ENCODE results near the gene NHLRC1. TPM values are rescaled to one million over a fixed set of nuclear protein-coding genes. Genes with fewer than 3 reads are reported as not detected.
"Not testable (repeated sequence)": the region's sequence is repeated elsewhere in the genome, so short reads cannot be mapped to it uniquely, and the experiment has no call there.

NHLRC1 gene
- total and polyA plus RNA-seq, 2 donors, result 2.4 TPM

GRCh38 chr6:18151801-18152200 lies 29.3 kb upstream of the NHLRC1 start:
- H3K4me3 ChIP-seq (ENCODE audit: low read depth, low read length), result no peak overlapping the region
- 82% methylated on average over 3 of the region's 3 CpGs for WGBS
- no peaks in the 10 kb centered on the region for H3K36me3 ChIP-seq (ENCODE audit: insufficient read depth)
- no peaks in the 10 kb centered on the region for H3K4me1 ChIP-seq (ENCODE audit: insufficient read depth)
- H3K27ac ChIP-seq (ENCODE audit: low read depth), result no peak overlapping the region
- DNase-seq (ENCODE audit: extremely low spot score), result no peak

GRCh38 chr6:18151391-18151790 lies 28.9 kb upstream of the NHLRC1 start:
- H3K4me1 ChIP-seq (ENCODE audit: insufficient read depth); DNase-seq (ENCODE audit: extremely low spot score); H3K36me3 ChIP-seq (ENCODE audit: insufficient read depth); H3K4me3 ChIP-seq (ENCODE audit: low read depth, low read length); H3K27ac ChIP-seq (ENCODE audit: low read depth): not testable (repeated sequence)
- WGBS, result 96% methylated on average over 3 of the region's 3 CpGs

GRCh38 chr6:18148304-18149025 lies 26.0 kb upstream of the NHLRC1 start:
- H3K36me3 ChIP-seq (ENCODE audit: insufficient read depth), result no peaks in the 10 kb centered on the region
- H3K27ac ChIP-seq (ENCODE audit: low read depth), result no peak overlapping the region
- 91% methylated on average over 5 of the region's 5 CpGs for WGBS
- DNase-seq (ENCODE audit: extremely low spot score), result no peak
- H3K4me1 ChIP-seq (ENCODE audit: insufficient read depth), result no peaks in the 10 kb centered on the region
- no peak overlapping the region for H3K4me3 ChIP-seq (ENCODE audit: low read depth, low read length)

GRCh38 chr6:18147616-18148015 lies 25.1 kb upstream of the NHLRC1 start:
- Histone ChIP-seq H3K27ac (ENCODE audit: low read depth) (no peak overlapping the region), H3K4me3 (ENCODE audit: low read depth, low read length) (no peak overlapping the region), H3K36me3 (ENCODE audit: insufficient read depth) (no peaks in the 10 kb centered on the region), H3K4me1 (ENCODE audit: insufficient read depth) (no peaks in the 10 kb centered on the region)
- over 99% methylated on average over 2 of the region's 2 CpGs for WGBS
- no peak for DNase-seq (ENCODE audit: extremely low spot score)

GRCh38 chr6:18147160-18147559 lies 24.7 kb upstream of the NHLRC1 start:
- Histone ChIP-seq H3K4me1 (ENCODE audit: insufficient read depth) (no peaks in the 10 kb centered on the region), H3K4me3 (ENCODE audit: low read depth, low read length) (no peak overlapping the region), H3K27ac (ENCODE audit: low read depth) (no peak overlapping the region), H3K36me3 (ENCODE audit: insufficient read depth) (no peaks in the 10 kb centered on the region)
- 72% methylated on average over 2 of the region's 2 CpGs for WGBS
- no peak for DNase-seq (ENCODE audit: extremely low spot score)

- WGBS, result 80% methylated on average over 3 of the region's 3 CpGs
- no peaks in the 10 kb centered on the region for H3K36me3 ChIP-seq (ENCODE audit: insufficient read depth)
- no peak for DNase-seq (ENCODE audit: extremely low spot score)
- H3K4me1 ChIP-seq (ENCODE audit: insufficient read depth), result no peaks in the 10 kb centered on the region
- no peak overlapping the region for H3K27ac ChIP-seq (ENCODE audit: low read depth)
- no peak overlapping the region for H3K4me3 ChIP-seq (ENCODE audit: low read depth, low read length)
These were observed 20.0 kb upstream of the NHLRC1 start for GRCh38 chr6:18142591-18142861.

GRCh38 chr6:18141805-18142590 lies 19.5 kb upstream of the NHLRC1 start:
- H3K4me1 ChIP-seq (ENCODE audit: insufficient read depth), result no peaks in the 10 kb centered on the region
- WGBS, result 87% methylated on average over 13 of the region's 13 CpGs
- no peak overlapping the region for H3K27ac ChIP-seq (ENCODE audit: low read depth)
- no peak for DNase-seq (ENCODE audit: extremely low spot score)
- no peak overlapping the region for H3K4me3 ChIP-seq (ENCODE audit: low read depth, low read length)
- no peaks in the 10 kb centered on the region for H3K36me3 ChIP-seq (ENCODE audit: insufficient read depth)

- DNase-seq (ENCODE audit: extremely low spot score), result no peak
- H3K4me3 ChIP-seq (ENCODE audit: low read depth, low read length), result no peak overlapping the region
- no peak overlapping the region for H3K27ac ChIP-seq (ENCODE audit: low read depth)
- no peaks in the 10 kb centered on the region for H3K4me1 ChIP-seq (ENCODE audit: insufficient read depth)
- WGBS, result 92% methylated on average over 6 of the region's 6 CpGs
- no peaks in the 10 kb centered on the region for H3K36me3 ChIP-seq (ENCODE audit: insufficient read depth)
These were observed 17.6 kb upstream of the NHLRC1 start for GRCh38 chr6:18139935-18140621.

GRCh38 chr6:18138906-18139305 lies 16.4 kb upstream of the NHLRC1 start:
- no peaks in the 10 kb centered on the region for H3K4me1 ChIP-seq (ENCODE audit: insufficient read depth)
- no peak for DNase-seq (ENCODE audit: extremely low spot score)
- H3K4me3 ChIP-seq (ENCODE audit: low read depth, low read length), result no peak overlapping the region
- 89% methylated on average over 5 of the region's 5 CpGs for WGBS
- H3K36me3 ChIP-seq (ENCODE audit: insufficient read depth), result no peaks in the 10 kb centered on the region
- H3K27ac ChIP-seq (ENCODE audit: low read depth), result no peak overlapping the region

- H3K4me3 ChIP-seq (ENCODE audit: low read depth, low read length), result no peak overlapping the region
- H3K27ac ChIP-seq (ENCODE audit: low read depth), result no peak overlapping the region
- WGBS, result 93% methylated on average over 10 of the region's 10 CpGs
- no peaks in the 10 kb centered on the region for H3K4me1 ChIP-seq (ENCODE audit: insufficient read depth)
- no peak for DNase-seq (ENCODE audit: extremely low spot score)
- no peaks in the 10 kb centered on the region for H3K36me3 ChIP-seq (ENCODE audit: insufficient read depth)
These were observed 13.8 kb upstream of the NHLRC1 start for GRCh38 chr6:18136260-18136659.

- no peak for DNase-seq (ENCODE audit: extremely low spot score)
- H3K36me3 ChIP-seq (ENCODE audit: insufficient read depth), result no peaks in the 10 kb centered on the region
- 92% methylated on average over 2 of the region's 2 CpGs for WGBS
These were observed 12.7 kb upstream of the NHLRC1 start for GRCh38 chr6:18135171-18135570.

GRCh38 chr6:18132346-18132745 lies 9.9 kb upstream of the NHLRC1 start:
- H3K27ac ChIP-seq (ENCODE audit: low read depth), result no peak overlapping the region
- no peaks in the 10 kb centered on the region for H3K4me1 ChIP-seq (ENCODE audit: insufficient read depth)
- no peak for DNase-seq (ENCODE audit: extremely low spot score)
- 98% methylated on average over 3 of the region's 3 CpGs for WGBS
- no peaks in the 10 kb centered on the region for H3K36me3 ChIP-seq (ENCODE audit: insufficient read depth)
- H3K4me3 ChIP-seq (ENCODE audit: low read depth, low read length), result no peak overlapping the region

More at GRCh38 chr6:18135171-18135570, 12.7 kb upstream of the NHLRC1 start:
- Histone ChIP-seq H3K27ac (ENCODE audit: low read depth) (no peak overlapping the region), H3K4me1 (ENCODE audit: insufficient read depth) (no peaks in the 10 kb centered on the region), H3K4me3 (ENCODE audit: low read depth, low read length) (no peak overlapping the region)

- Histone ChIP-seq H3K4me3 (ENCODE audit: low read depth, low read length) (no peak overlapping the region), H3K4me1 (ENCODE audit: insufficient read depth) (no peaks in the 10 kb centered on the region), H3K36me3 (ENCODE audit: insufficient read depth) (no peaks in the 10 kb centered on the region), H3K27ac (ENCODE audit: low read depth) (no peak overlapping the region)
- no peak for DNase-seq (ENCODE audit: extremely low spot score)
- 71% methylated on average over 5 of the region's 5 CpGs for WGBS
These were observed 3.6 kb upstream of the NHLRC1 start for GRCh38 chr6:18126121-18126520.

GRCh38 chr6:18121580-18122127 lies 823 bp downstream of the NHLRC1 start:
- 65% methylated on average over 19 of the region's 19 CpGs for WGBS
- Histone ChIP-seq H3K27ac (ENCODE audit: low read depth) (no peak overlapping the region), H3K36me3 (ENCODE audit: insufficient read depth) (no peaks in the 10 kb centered on the region), H3K4me1 (ENCODE audit: insufficient read depth) (no peaks in the 10 kb centered on the region), H3K4me3 (ENCODE audit: low read depth, low read length) (no peak overlapping the region)
- no peak for DNase-seq (ENCODE audit: extremely low spot score)

Data from urinary bladder (tissue), 4 donors.